GM12891 (cell line): ENCODE measurements around the gene MSMO1.

Source experiments
- DNase-seq: peaks from one replicate; pipeline ENCODE4 v3.0.0; 2011; ENCODE audit warnings: low spot score; ENCODE audit not compliant: insufficient read length
- FAIRE-seq: peaks from 2 replicates; lab custom pipeline; 2011; peaks lifted over from hg19 to GRCh38; lab: Jason Lieb, UNC
- PAX5 ChIP-seq: IDR thresholded peaks from 2 replicates; pipeline ENCODE4 v1.6.1; 2011; ENCODE audit warnings: low read length, moderate library complexity, mild to moderate bottlenecking; ENCODE audit not compliant: insufficient read depth, severe bottlenecking
- POLR2A ChIP-seq: IDR thresholded peaks from 2 replicates; pipeline ENCODE4 v1.6.1; 2011; ENCODE audit warnings: low read depth, low read length, control low read depth
- POLR2AphosphoS5 ChIP-seq: IDR thresholded peaks from 2 replicates; pipeline ENCODE4 v1.6.1; 2011; ENCODE audit warnings: low read depth, low read length, control low read depth
- POU2F2 ChIP-seq: IDR thresholded peaks from 2 replicates; pipeline ENCODE4 v1.6.1; 2011; ENCODE audit warnings: low read depth, mild to moderate bottlenecking, control low read depth, low read length, moderate library complexity
- SPI1 ChIP-seq: IDR thresholded peaks from 2 replicates; pipeline ENCODE4 v1.6.1; 2011; ENCODE audit warnings: low read depth, low read length, control low read depth
- TAF1 ChIP-seq: IDR thresholded peaks from 2 replicates; pipeline ENCODE4 v1.6.1; 2011; ENCODE audit warnings: low read depth, low read length, control low read depth

Gene MSMO1

DNA sequence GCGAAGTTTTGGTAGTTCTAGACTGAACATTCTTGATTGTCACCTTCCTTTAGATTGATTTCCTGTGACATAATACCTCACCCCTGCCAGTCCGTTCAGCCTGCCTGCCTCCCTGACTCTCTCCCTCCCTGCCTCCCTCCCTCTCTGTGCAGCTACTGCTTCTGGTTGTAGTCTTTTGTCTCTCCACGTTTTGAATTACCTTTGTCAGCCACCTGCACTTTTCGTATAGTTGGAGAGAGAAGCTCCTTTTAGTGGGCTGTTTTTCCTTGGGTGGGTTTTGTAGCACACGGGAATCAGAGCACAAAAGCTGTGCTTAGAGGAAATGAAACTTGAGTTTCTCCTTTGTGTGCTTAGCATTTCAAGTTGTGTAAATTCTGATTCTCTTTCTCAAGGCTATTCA, 32.6 kb upstream of the MSMO1 start:
- DNase-seq (peak; percentile 5), FAIRE-seq (peak; percentile 90)
- TF ChIP-seq SPI1 = peak; percentile 91
- no peak for TF ChIP-seq POLR2A

GRCh38 chr4:165297626-165298025, 29.8 kb upstream of the MSMO1 start:
- FAIRE-seq (peak; percentile 26), DNase-seq (no peak)
- TF ChIP-seq TAF1 (no peak), POLR2AphosphoS5 (no peak), POLR2A (no peak), POU2F2 (no peak), PAX5 (no peak), SPI1 (no peak)

DNA sequence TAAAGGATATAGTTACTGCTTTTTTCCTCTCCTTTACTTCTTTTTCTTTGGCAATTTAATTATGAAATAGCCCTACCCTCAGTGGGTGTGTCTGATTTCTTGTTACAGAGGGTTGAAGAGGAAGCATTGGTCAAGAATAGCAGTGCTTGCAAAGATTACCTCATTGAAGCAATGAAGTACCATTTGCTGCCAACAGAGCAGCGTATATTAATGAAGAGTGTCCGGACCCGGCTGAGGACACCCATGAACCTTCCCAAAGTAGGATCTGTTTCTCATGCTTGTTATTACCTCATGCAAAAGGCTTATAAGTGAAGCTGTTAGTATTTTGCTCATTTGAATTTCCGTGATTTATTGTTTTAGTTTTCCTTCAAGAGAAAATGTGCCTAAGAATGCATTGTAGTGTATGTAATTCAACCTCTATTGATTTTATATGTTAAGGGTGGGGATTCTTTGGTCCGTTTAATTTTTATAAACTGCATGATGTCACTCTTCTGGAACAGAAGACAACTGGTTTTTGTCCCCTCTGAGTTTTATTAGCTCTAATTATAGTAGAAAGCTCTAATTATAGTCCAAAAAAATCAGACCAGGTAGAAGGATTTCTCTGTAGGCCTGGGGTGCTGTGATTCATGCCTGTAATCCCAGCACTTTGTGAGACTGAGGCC, 27.9 kb upstream of the MSMO1 start:
- TF ChIP-seq SPI1 = no peak
- TF ChIP-seq TAF1 = no peak
- FAIRE-seq = no peak
- DNase-seq = no peak

- peak; percentile 85 for FAIRE-seq
- peak; percentile 11 for DNase-seq
- TF ChIP-seq SPI1 = no peak
Measured at GRCh38 chr4:165301833-165302232, 25.6 kb upstream of the MSMO1 start.

- no peak for FAIRE-seq
- no peak for DNase-seq
- TF ChIP-seq SPI1 = no peak
Measured at GRCh38 chr4:165302658-165303057, 24.8 kb upstream of the MSMO1 start.

DNA sequence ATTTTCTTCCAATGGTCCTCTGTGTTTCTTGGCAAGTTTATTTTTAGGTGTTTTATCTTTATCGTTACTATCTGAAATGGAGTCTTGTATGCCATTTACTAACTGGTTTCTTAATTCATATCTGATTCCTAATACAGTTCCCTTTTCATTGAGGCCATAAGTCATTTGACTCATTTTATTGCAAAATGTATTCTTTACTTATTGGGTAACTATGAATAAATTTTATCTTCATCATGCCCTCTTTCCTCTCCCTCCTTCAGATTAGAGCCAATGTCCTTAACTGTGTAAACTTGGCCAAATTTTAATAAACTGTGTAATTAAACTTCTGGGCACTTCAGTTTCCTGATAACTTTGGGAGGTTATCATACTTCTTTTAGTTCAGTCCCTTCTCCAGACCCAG, 19.3 kb upstream of the MSMO1 start:
- FAIRE-seq = no peak
- no peak for DNase-seq
- TF ChIP-seq TAF1 (no peak), PAX5 (no peak), POLR2AphosphoS5 (no peak), POLR2A (no peak), SPI1 (no peak), POU2F2 (no peak)

GRCh38 chr4:165308606-165309005, 18.9 kb upstream of the MSMO1 start:
- DNase-seq = no peak
- no peak for FAIRE-seq

GRCh38 chr4:165309456-165309855, 18.0 kb upstream of the MSMO1 start:
- DNase-seq = no peak
- TF ChIP-seq TAF1 (no peak), SPI1 (no peak), POU2F2 (no peak), POLR2AphosphoS5 (no peak), PAX5 (no peak), POLR2A (no peak)
- FAIRE-seq = no peak

More at GRCh38 chr4:165308606-165309005, 18.9 kb upstream of the MSMO1 start:
- TF ChIP-seq TAF1 = no peak
- TF ChIP-seq PAX5 = no peak
- no peak for TF ChIP-seq POLR2A
- TF ChIP-seq POLR2AphosphoS5 = no peak
- no peak for TF ChIP-seq SPI1
- TF ChIP-seq POU2F2 = no peak

DNA sequence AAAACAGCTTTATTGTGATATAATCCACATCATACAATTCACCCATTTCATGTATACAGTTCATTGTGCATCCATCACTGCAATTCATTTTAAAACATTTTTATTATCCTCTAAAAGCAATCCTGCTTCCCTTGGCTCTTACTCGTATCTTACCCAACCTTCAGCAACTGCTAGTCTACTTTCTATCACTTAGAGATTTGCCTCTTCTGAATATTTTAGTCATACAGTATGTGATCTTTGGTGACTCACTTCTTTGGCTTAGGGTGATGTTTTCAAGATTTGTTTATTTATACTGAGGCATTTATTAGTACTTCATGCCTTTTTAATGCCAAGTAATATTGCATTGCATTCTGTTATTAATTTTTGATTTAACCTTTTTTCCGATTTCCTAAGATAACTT, 15.0 kb upstream of the MSMO1 start:
- DNase-seq = no peak
- TF ChIP-seq TAF1 (no peak), POU2F2 (no peak), POLR2A (no peak), PAX5 (no peak), SPI1 (no peak), POLR2AphosphoS5 (no peak)
- FAIRE-seq = no peak

- no peak for TF ChIP-seq POU2F2
- TF ChIP-seq POLR2A = no peak
- no peak for TF ChIP-seq SPI1
- no peak for TF ChIP-seq POLR2AphosphoS5
- TF ChIP-seq PAX5 = no peak
- no peak for TF ChIP-seq TAF1
- DNase-seq = no peak
- FAIRE-seq = no peak
Measured at GRCh38 chr4:165319030-165319429, 8.4 kb upstream of the MSMO1 start.

DNA sequence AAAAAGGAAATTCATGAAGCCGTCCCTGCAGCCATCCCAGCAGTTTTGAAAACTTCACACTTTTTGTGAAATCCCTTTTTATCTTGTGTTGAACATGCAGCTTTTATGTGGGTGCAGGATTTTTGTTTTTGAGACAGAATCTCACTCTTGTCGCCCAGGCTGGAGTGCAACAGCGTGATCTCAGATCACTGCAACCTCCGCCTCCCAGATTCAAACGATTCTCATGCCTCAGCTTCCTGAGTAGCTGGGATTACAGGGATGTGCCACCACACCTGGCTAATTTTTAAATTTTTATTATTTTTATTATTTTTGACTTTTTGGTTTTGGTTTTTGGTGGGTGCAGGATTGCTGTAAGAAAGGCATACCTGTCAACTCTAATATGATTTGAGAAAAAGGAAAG, 8.0 kb upstream of the MSMO1 start:
- DNase-seq (no peak), FAIRE-seq (no peak)
- no peak for TF ChIP-seq POLR2AphosphoS5
- no peak for TF ChIP-seq SPI1
- TF ChIP-seq POLR2A = no peak
- no peak for TF ChIP-seq PAX5
- no peak for TF ChIP-seq POU2F2
